Measurements from ENCODE around the gene GRK6. TPM values are rescaled to one million over a fixed set of nuclear protein-coding genes. Genes with fewer than 3 reads are reported as not detected.
A peak's percentile ranks its signal among the peaks of the same experiment; 100 is the strongest.

GRK6 gene
- total and polyA plus RNA-seq, 9 of the 15 experiments (the other 6 are each of a cell fraction or from before 2014, with no cell fraction given), result 0.63 to 122 (median 44.5) TPM

GRCh38 chr5:177425801-177426565 is 493 bp upstream of the GRK6 start (continued):
- TF ChIP-seq ZNF592 (IDR thresholded peaks at IDR 0.05) (peak; percentile 81), ZNF766 (CRISPR knock-in tag; conservative IDR thresholded peaks at IDR 0.05) (no peak), COPS2 (conservative IDR thresholded peaks at IDR 0.05) (no peak), THAP12 (CRISPR knock-in tag; IDR thresholded peaks at IDR 0.05) (peak; percentile 30; the same call in 1 of the 2 replicates), SETDB1 (IDR thresholded peaks at IDR 0.05; ENCODE audit: low read length) (no peak), CREB3L1 (IDR thresholded peaks at IDR 0.05; ENCODE audit: borderline replicate concordance, low read depth) (peak; percentile 16; the same call in 1 of the 2 replicates), ZNF444 (CRISPR knock-in tag; IDR thresholded peaks at IDR 0.05) (no peak), DLX4 (CRISPR knock-in tag; IDR thresholded peaks at IDR 0.05) (no peak), ZNF282 (CRISPR knock-in tag; IDR thresholded peaks at IDR 0.05) (no peak), SRSF7 (optimal IDR thresholded peaks at IDR 0.05; ENCODE audit: low read depth, low read length) (no peak), ZNF140 (CRISPR knock-in tag; IDR thresholded peaks at IDR 0.05) (no peak), SRSF1 (IDR thresholded peaks at IDR 0.05; ENCODE audit: low read depth, low read length) (no peak), HDAC3 (IDR thresholded peaks at IDR 0.05; ENCODE audit: borderline replicate concordance, partially characterized antibody) (no peak)
- TF ChIP-seq, protein P1, sequence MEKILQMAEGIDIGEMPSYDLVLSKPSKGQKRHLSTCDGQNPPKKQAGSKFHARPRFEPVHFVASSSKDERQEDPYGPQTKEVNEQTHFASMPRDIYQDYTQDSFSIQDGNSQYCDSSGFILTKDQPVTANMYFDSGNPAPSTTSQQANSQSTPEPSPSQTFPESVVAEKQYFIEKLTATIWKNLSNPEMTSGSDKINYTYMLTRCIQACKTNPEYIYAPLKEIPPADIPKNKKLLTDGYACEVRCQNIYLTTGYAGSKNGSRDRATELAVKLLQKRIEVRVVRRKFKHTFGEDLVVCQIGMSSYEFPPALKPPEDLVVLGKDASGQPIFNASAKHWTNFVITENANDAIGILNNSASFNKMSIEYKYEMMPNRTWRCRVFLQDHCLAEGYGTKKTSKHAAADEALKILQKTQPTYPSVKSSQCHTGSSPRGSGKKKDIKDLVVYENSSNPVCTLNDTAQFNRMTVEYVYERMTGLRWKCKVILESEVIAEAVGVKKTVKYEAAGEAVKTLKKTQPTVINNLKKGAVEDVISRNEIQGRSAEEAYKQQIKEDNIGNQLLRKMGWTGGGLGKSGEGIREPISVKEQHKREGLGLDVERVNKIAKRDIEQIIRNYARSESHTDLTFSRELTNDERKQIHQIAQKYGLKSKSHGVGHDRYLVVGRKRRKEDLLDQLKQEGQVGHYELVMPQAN (IDR thresholded peaks at IDR 0.05; ENCODE audit: borderline replicate concordance), result no peak

Data from K562 (cell line).